Amygdala (tissue), 56 donors: Measurements from ENCODE around the gene PMCH.
"Not testable (repeated sequence)": the region's sequence is repeated elsewhere in the genome, so short reads cannot be mapped to it uniquely, and the experiment has no call there.

ENCODE experiments used
- DNase-seq, 56 donors: peaks; one replicate each; lab custom pipeline; 2025; lab: John Stamatoyannopoulos, UW

Gene PMCH

GRCh38 chr12:102197789-102198188 lies at the start of gene PMCH:
TSS of gene PMCH (minus strand) at chr12:102197833. CDS start at chr12:102197770, 63 bp downstream.
- no peak for DNase-seq

GRCh38 chr12:102240859-102241258 lies 43.2 kb upstream of the PMCH start:
- DNase-seq = not testable (repeated sequence)

GRCh38 chr12:102234599-102234998 lies 37.0 kb upstream of the PMCH start:
- no peak for DNase-seq

- no peak for DNase-seq
These were observed 34.8 kb upstream of the PMCH start for GRCh38 chr12:102232446-102232845.

GRCh38 chr12:102232036-102232435 lies 34.4 kb upstream of the PMCH start:
- DNase-seq = no peak

GRCh38 chr12:102227954-102228353 lies 30.3 kb upstream of the PMCH start:
- DNase-seq = no peak

- DNase-seq = no peak
These were observed 23.1 kb upstream of the PMCH start for GRCh38 chr12:102220736-102221135.

- DNase-seq = no peak
These were observed 18.5 kb upstream of the PMCH start for GRCh38 chr12:102215992-102216691.

GRCh38 chr12:102204025-102204424 lies 6.4 kb upstream of the PMCH start:
- no peak for DNase-seq

GRCh38 chr12:102202556-102202955 lies 4.9 kb upstream of the PMCH start:
- no peak for DNase-seq

- no peak for DNase-seq
These were observed 3.9 kb upstream of the PMCH start for GRCh38 chr12:102201436-102202061.

- no peak for DNase-seq
These were observed 1.8 kb downstream of the PMCH start for GRCh38 chr12:102195826-102196225.

- DNase-seq = no peak
These were observed 15.0 kb downstream of the PMCH start for GRCh38 chr12:102182635-102183034.

GRCh38 chr12:102174761-102175160 lies 22.9 kb downstream of the PMCH start:
- no peak for DNase-seq

GRCh38 chr12:102174117-102174516 lies 23.5 kb downstream of the PMCH start:
- DNase-seq = no peak

GRCh38 chr12:102172436-102172835 lies 25.2 kb downstream of the PMCH start:
- no peak for DNase-seq

- DNase-seq = no peak
These were observed 25.7 kb downstream of the PMCH start for GRCh38 chr12:102171951-102172350.

GRCh38 chr12:102169922-102170621 lies 27.6 kb downstream of the PMCH start:
- no peak for DNase-seq

- no peak for DNase-seq
These were observed 29.6 kb downstream of the PMCH start for GRCh38 chr12:102167821-102168604.

GRCh38 chr12:102163383-102163782 lies 34.2 kb downstream of the PMCH start:
- DNase-seq = no peak

GRCh38 chr12:102155206-102155605 lies 42.4 kb downstream of the PMCH start:
- not testable (repeated sequence) for DNase-seq
